IMR-90 (cell line): ENCODE data around the gene NDEL1. TPM values are rescaled to one million over a fixed set of nuclear protein-coding genes. Genes with fewer than 3 reads are reported as not detected.

Source experiments
- ATAC-seq: fragments of 200-7000 bp; cut with Tn5 transposase; 2 replicates; pipeline ENCODE4 v1.9.1; 2020; ENCODE audit warnings: low read depth, mild to moderate bottlenecking, moderate library complexity
- BruUV-seq: library from RNA; stranded (reverse); fragments of 400-500 nt; replicated peaks from 2 replicates; lab custom pipeline; 2021; lab: Mats Ljungman, UMichigan
- CTCF ChIA-PET: fragments of 300-600 bp; formaldehyde crosslinking; extraction: SDS; loops from one replicate; lab custom pipeline; 2021; ENCODE audit warnings: antibody characterized with exemption; lab: Yijun Ruan, JAX
- POLR2A ChIA-PET: fragments of 300-600 bp; sonication (Branson Sonifier 250); formaldehyde crosslinking; loops from one replicate; lab custom pipeline; 2022; ENCODE audit warnings: antibody characterized with exemption; ENCODE audit not compliant: unreplicated experiment; lab: Charles Lee
- DNase-seq: peaks from one replicate; pipeline ENCODE4 v3.0.0; 2013
- H2AFZ ChIP-seq: replicated peaks from 2 replicates; pipeline ENCODE3; 2013; ENCODE audit warnings: low read length, mild to moderate bottlenecking; ENCODE audit not compliant: poor library complexity
- H2AK5ac ChIP-seq: 2 replicates; pipeline ENCODE4 v1.6.1; 2013; ENCODE audit warnings: low read depth, low read length, inconsistent platforms
- H2AK9ac ChIP-seq: replicated peaks from 2 replicates; pipeline ENCODE3; 2013; ENCODE audit warnings: mild to moderate bottlenecking, low read depth, low read length, moderate library complexity; ENCODE audit not compliant: poor library complexity
- H2BK120ac ChIP-seq: 2 replicates; pipeline ENCODE4 v1.6.1; 2013; ENCODE audit warnings: low read depth, low read length, inconsistent platforms
- H2BK15ac ChIP-seq: 3 replicates; pipeline ENCODE4 v1.6.1; 2013; ENCODE audit warnings: low read depth, low read length, inconsistent platforms
- H2BK20ac ChIP-seq: 2 replicates; pipeline ENCODE4 v1.6.1; 2013; ENCODE audit warnings: low read depth, mild to moderate bottlenecking, inconsistent platforms, low read length, moderate library complexity
- H2BK5ac ChIP-seq: 2 replicates; pipeline ENCODE4 v1.6.1; 2013; ENCODE audit warnings: mild to moderate bottlenecking, low read depth, low read length, inconsistent platforms; ENCODE audit not compliant: poor library complexity, severe bottlenecking
- H3K14ac ChIP-seq: replicated peaks from 2 replicates; pipeline ENCODE4 v1.6.1; 2013; ENCODE audit warnings: low read depth, low read length, inconsistent platforms
- H3K18ac ChIP-seq: 2 replicates; pipeline ENCODE4 v1.6.1; 2013; ENCODE audit warnings: low read depth, low read length, control low read depth
- H3K23ac ChIP-seq: 2 replicates; pipeline ENCODE4 v1.6.1; 2013; ENCODE audit warnings: low read depth, low read length, inconsistent platforms
- H3K27ac ChIP-seq: 2 replicates; pipeline ENCODE4 v1.5.1; 2013; ENCODE audit warnings: mild to moderate bottlenecking, control low read depth, low read length; ENCODE audit not compliant: insufficient read depth
- H3K27me3 ChIP-seq: 2 replicates; pipeline ENCODE4 v1.6.1; 2013; ENCODE audit warnings: low read length; ENCODE audit not compliant: control insufficient read depth, insufficient read depth
- H3K36me3 ChIP-seq: 2 replicates; pipeline ENCODE4 v1.6.1; 2013; ENCODE audit warnings: low read length, mixed read lengths; ENCODE audit not compliant: control insufficient read depth, insufficient read depth
- H3K4ac ChIP-seq: 2 replicates; pipeline ENCODE4 v1.6.1; 2013; ENCODE audit warnings: low read depth, low read length, inconsistent platforms
- H3K4me1 ChIP-seq: 2 replicates; pipeline ENCODE4 v1.6.1; 2013; ENCODE audit warnings: low read length, mixed read lengths; ENCODE audit not compliant: control insufficient read depth, insufficient read depth
- H3K4me2 ChIP-seq: 2 replicates; pipeline ENCODE4 v1.6.1; 2013; ENCODE audit warnings: low read depth, mild to moderate bottlenecking, control low read depth, low read length, moderate library complexity
- H3K4me3 ChIP-seq: 2 replicates; pipeline ENCODE4 v1.5.1; 2013; ENCODE audit warnings: low read depth, mild to moderate bottlenecking, control low read depth, low read length, moderate library complexity; ENCODE audit not compliant: insufficient read depth
- H3K56ac ChIP-seq: 2 replicates; pipeline ENCODE4 v1.6.1; 2013; ENCODE audit warnings: low read length, inconsistent platforms; ENCODE audit not compliant: insufficient read depth; ENCODE audit errors: extremely low read depth
- H3K79me1 ChIP-seq, 2 experiments: 2 replicates each; pipeline ENCODE4 v1.6.1; 2013; ENCODE audit warnings: low read length in 2 of 2, inconsistent platforms in 1 of 2, low read depth in 1 of 2
- H3K9ac ChIP-seq: 2 replicates; pipeline ENCODE4 v1.6.1; 2013; ENCODE audit warnings: low read depth, low read length, control low read depth
- H3K9me1 ChIP-seq: 2 replicates; pipeline ENCODE4 v1.6.1; 2013; ENCODE audit warnings: low read length, inconsistent platforms; ENCODE audit not compliant: insufficient read depth
- H3K9me3 ChIP-seq: 2 replicates; pipeline ENCODE4 v1.6.1; 2013; ENCODE audit warnings: low read length; ENCODE audit not compliant: control insufficient read depth, insufficient read depth
- H4K20me1 ChIP-seq: 2 replicates; pipeline ENCODE4 v1.6.1; 2013; ENCODE audit warnings: low read length, inconsistent platforms; ENCODE audit not compliant: insufficient read depth
- H4K5ac ChIP-seq: 2 replicates; pipeline ENCODE4 v1.6.1; 2013; ENCODE audit warnings: mild to moderate bottlenecking, low read depth, low read length, control low read depth
- H4K8ac ChIP-seq, 2 experiments: 2 replicates each; pipeline ENCODE4 v1.6.1; 2013; ENCODE audit warnings: low read depth in 2 of 2, low read length in 2 of 2, control low read depth in 1 of 2, inconsistent platforms in 1 of 2
- H4K91ac ChIP-seq: 2 replicates; pipeline ENCODE4 v1.6.1; 2013; ENCODE audit warnings: low read depth, low read length, inconsistent platforms; ENCODE audit not compliant: insufficient read depth
- BHLHE40 ChIP-seq: fragments of 150-350 bp; IDR thresholded peaks from 2 replicates; pipeline ENCODE4 v1.6.1; 2016; ENCODE audit warnings: mild to moderate bottlenecking, low read depth, low read length
- CEBPB ChIP-seq: IDR thresholded peaks from 2 replicates; pipeline ENCODE4 v1.6.1; 2012; ENCODE audit warnings: low read depth, low read length, improper control_type of control experiment
- CHD1 ChIP-seq: IDR thresholded peaks from 2 replicates; pipeline ENCODE4 v1.6.1; 2012; ENCODE audit warnings: low read depth, low read length, improper control_type of control experiment
- FOS ChIP-seq: fragments of 150-350 bp; IDR thresholded peaks from 2 replicates; pipeline ENCODE4 v1.6.1; 2016; ENCODE audit warnings: low read depth, low read length
- MAZ ChIP-seq: IDR thresholded peaks from 2 replicates; pipeline ENCODE4 v1.6.1; 2012; ENCODE audit warnings: low read depth, mild to moderate bottlenecking, low read length, improper control_type of control experiment, moderate library complexity, borderline replicate concordance
- MXI1 ChIP-seq: IDR thresholded peaks from 2 replicates; pipeline ENCODE4 v1.6.1; 2012; ENCODE audit warnings: low read depth, mild to moderate bottlenecking, low read length, moderate library complexity, borderline replicate concordance
- NFE2L2 ChIP-seq: fragments of 150-350 bp; IDR thresholded peaks from 2 replicates; pipeline ENCODE4 v1.6.1; 2016; ENCODE audit warnings: low read depth, mild to moderate bottlenecking, low read length
- POLR2A ChIP-seq: IDR thresholded peaks from 2 replicates; pipeline ENCODE4 v1.6.1; 2012; ENCODE audit warnings: mild to moderate bottlenecking, low read depth, low read length
- RFX5 ChIP-seq: IDR thresholded peaks from 2 replicates; pipeline ENCODE4 v1.8.0; 2012; ENCODE audit warnings: low read depth, mild to moderate bottlenecking, low read length, moderate library complexity
- USF2 ChIP-seq: fragments of 150-350 bp; IDR thresholded peaks from 2 replicates; pipeline ENCODE4 v1.6.1; 2017; ENCODE audit warnings: mild to moderate bottlenecking, antibody characterized with exemption, low read length, low read depth
- WGBS, 2 experiments: methylation state at CpG; one replicate each; pipeline versions ENCODE4 v1.1.5 to v1.1.7; 2013; ENCODE audit warnings: missing lambda C conversion rate in 2 of 2; ENCODE audit not compliant: insufficient read length in 1 of 2; ENCODE audit errors: extremely low coverage in 2 of 2; 5-methylcytosine and 5-hydroxymethylcytosine counted together
- dilution Hi-C: fragments of 300-500 bp; cut with HindIII; formaldehyde crosslinking; loops from one replicate; pipeline ENCODE4 v1.14.3; 2018; ENCODE audit warnings: low sequenced_read_pairs; ENCODE audit not compliant: unreplicated experiment
- in situ Hi-C: fragments of 300-500 bp; cut with MboI; formaldehyde crosslinking; loops from 3 replicates; pipeline ENCODE4 v1.14.3; 2019; ENCODE audit warnings: low sequenced_read_pairs, inconsistent platforms, mixed read lengths
- intact Hi-C: fragments of 100-400 bp; cut with micrococcal nuclease; formaldehyde crosslinking; loops from 2 replicates; pipeline ENCODE4 v1.10.0; 2022
- polyA plus RNA-seq, 3 experiments: library from polyadenylated mRNA; depleted of rRNA; stranded (reverse); fragments of >200 nt; gene quantifications; 2 replicates each; pipeline ENCODE4 v1.2.3, GENCODE V29; 2012; ENCODE audit warnings: low replicate concordance in 1 of 3
- total RNA-seq: library from RNA; depleted of rRNA; stranded (reverse); fragments of >200 nt; gene quantifications from 2 replicates; pipeline ENCODE4 v1.2.3, GENCODE V29; 2012
- TF ChIP-seq, protein P1 (sequence below): fragments of 150-350 bp; IDR thresholded peaks from 2 replicates; pipeline ENCODE4 v1.6.1; 2016; ENCODE audit warnings: low read depth, mild to moderate bottlenecking, low read length, moderate library complexity, borderline replicate concordance

NDEL1 gene
- total and polyA plus RNA-seq, 2 of the 4 experiments (the other 2 are of a cell fraction) = 28.9 to 95.6 TPM

- H2AFZ ChIP-seq = no peak overlapping the region
- H3K27me3 ChIP-seq = no peaks in the 10 kb centered on the region
- H3K4ac ChIP-seq = no peak overlapping the region
- TF ChIP-seq MXI1 (no peak), CEBPB (no peak), POLR2A (no peak), FOS (no peak), CHD1 (no peak), NFE2L2 (no peak), USF2 (no peak), BHLHE40 (no peak), MAZ (no peak), RFX5 (no peak)
- TF ChIP-seq, protein P1, sequence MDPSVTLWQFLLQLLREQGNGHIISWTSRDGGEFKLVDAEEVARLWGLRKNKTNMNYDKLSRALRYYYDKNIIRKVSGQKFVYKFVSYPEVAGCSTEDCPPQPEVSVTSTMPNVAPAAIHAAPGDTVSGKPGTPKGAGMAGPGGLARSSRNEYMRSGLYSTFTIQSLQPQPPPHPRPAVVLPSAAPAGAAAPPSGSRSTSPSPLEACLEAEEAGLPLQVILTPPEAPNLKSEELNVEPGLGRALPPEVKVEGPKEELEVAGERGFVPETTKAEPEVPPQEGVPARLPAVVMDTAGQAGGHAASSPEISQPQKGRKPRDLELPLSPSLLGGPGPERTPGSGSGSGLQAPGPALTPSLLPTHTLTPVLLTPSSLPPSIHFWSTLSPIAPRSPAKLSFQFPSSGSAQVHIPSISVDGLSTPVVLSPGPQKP = no peak
- in situ Hi-C loops (no loop called here), intact Hi-C loops (loop anchor here (5.0 kb wide), 1 partner anchor 43 kb away; no protein-coding TSS in a partner anchor), dilution Hi-C loops (no loop called here)
- H3K4me3 ChIP-seq = no peak overlapping the region
- H2AK5ac ChIP-seq = no peak overlapping the region
- no peak overlapping the region for H3K9ac ChIP-seq
- peaks cover 2% of the 10 kb centered on the region; the same call in 1 of the 2 replicates for H3K4me1 ChIP-seq
- no peak overlapping the region for H3K14ac ChIP-seq
- H3K56ac ChIP-seq = no peak overlapping the region
- no peak overlapping the region for H2BK15ac ChIP-seq
- H4K8ac ChIP-seq = no peak overlapping the region
- no peak overlapping the region for H2BK20ac ChIP-seq
- H4K5ac ChIP-seq = no peak overlapping the region
- ATAC-seq = no peak
- no peak overlapping the region for H3K23ac ChIP-seq
- H2BK120ac ChIP-seq = no peak overlapping the region
- ChIA-PET POLR2A (no interaction called here), CTCF (no interaction called here)
- no peak overlapping the region for H2AK9ac ChIP-seq
- no peak overlapping the region for H3K18ac ChIP-seq
- no CpG with 5 or more reads among the region's 4 CpGs for WGBS, 2 experiments
- peaks cover 4% of the 10 kb centered on the region; the same call in 1 of the 2 replicates for H3K9me1 ChIP-seq
- peaks cover 30% of the 10 kb centered on the region for H3K36me3 ChIP-seq
- peaks cover 28 to 61% of the 10 kb centered on the region in 2 experiments for H3K79me1 ChIP-seq
- no peak overlapping the region for H3K4me2 ChIP-seq
- H3K9me3 ChIP-seq = no peaks in the 10 kb centered on the region
- no peak overlapping the region for H3K27ac ChIP-seq
- H2BK5ac ChIP-seq = no peak overlapping the region
- no TSS peak for BruUV-seq
- no peak overlapping the region for H4K91ac ChIP-seq
- DNase-seq = no peak
- peaks cover 56% of the 10 kb centered on the region for H4K20me1 ChIP-seq
Observed at GRCh38 chr17:8444494-8444893, 8.8 kb downstream of the NDEL1 start.
